GM12878 (cell line): ENCODE measurements around the gene NAV1. TPM values are rescaled to one million over a fixed set of nuclear protein-coding genes. Genes with fewer than 3 reads are reported as not detected.

Experiments
- ATF3 ChIP-seq: IDR thresholded peaks from 2 replicates; pipeline ENCODE4 v1.6.1; 2011; ENCODE audit warnings: low read depth, mild to moderate bottlenecking, low read length, moderate library complexity, borderline replicate concordance; ENCODE audit errors: extremely low read depth
- BCLAF1 ChIP-seq: fragments of 450-650 bp; IDR thresholded peaks from 2 replicates; pipeline ENCODE4 v1.6.1; 2017; ENCODE audit warnings: antibody characterized with exemption, mild to moderate bottlenecking, moderate library complexity
- CHD2 ChIP-seq: IDR thresholded peaks from 2 replicates; pipeline ENCODE4 v1.6.1; 2011; ENCODE audit warnings: low read depth, low read length, improper control_type of control experiment, borderline replicate concordance
- CHD4 ChIP-seq: fragments of 200-600 bp; sonication (generic); IDR thresholded peaks from 2 replicates; pipeline ENCODE4 v1.6.1; 2016; ENCODE audit warnings: mild to moderate bottlenecking
- E4F1 ChIP-seq: fragments of 450-650 bp; IDR thresholded peaks from 2 replicates; pipeline ENCODE4 v1.6.1; 2018; ENCODE audit warnings: borderline replicate concordance, mild to moderate bottlenecking; ENCODE audit not compliant: partially characterized antibody
- EED ChIP-seq: sonication (generic); IDR thresholded peaks from 2 replicates; pipeline ENCODE4 v1.6.1; 2016; ENCODE audit warnings: antibody characterized with exemption, low read depth
- MYC ChIP-seq: IDR thresholded peaks from 2 replicates; pipeline ENCODE4 v1.6.1; 2011; ENCODE audit warnings: mild to moderate bottlenecking, low read length, moderate library complexity, inconsistent platforms; ENCODE audit not compliant: insufficient read depth, insufficient replicate concordance, insufficient read length, severe bottlenecking
- PBX3 ChIP-seq: IDR thresholded peaks from 2 replicates; pipeline ENCODE4 v1.6.1; 2011; ENCODE audit warnings: mild to moderate bottlenecking, low read depth, low read length, moderate library complexity; ENCODE audit not compliant: insufficient replicate concordance
- RFX5 ChIP-seq: IDR thresholded peaks from 2 replicates; pipeline ENCODE4 v1.6.1; 2011; ENCODE audit warnings: low read depth, low read length, improper control_type of control experiment
- SMC3 ChIP-seq: IDR thresholded peaks from 2 replicates; pipeline ENCODE4 v1.6.1; 2011; ENCODE audit warnings: low read length, improper control_type of control experiment, borderline replicate concordance
- TCF12 ChIP-seq: IDR thresholded peaks from 2 replicates; pipeline ENCODE4 v1.6.1; 2011; ENCODE audit warnings: low read depth, mild to moderate bottlenecking, low read length
- polyA plus RNA-seq, 11 experiments: library from polyadenylated mRNA; depleted of rRNA in 4 of 11; unstranded in 6 of 11; stranded (reverse) in 5 of 11; fragments of >200 nt; fragmentation: Nextera tagmentation in 4 of 11; fragmentation: Illumina TruSeq in 1 of 11; extraction: Ambion mirVana in 4 of 11; extraction: Trizol in 1 of 11; gene quantifications; 1 replicate in 1 of 11; 2 replicates in 10 of 11; pipeline versions ENCODE4 v1.2.1 to v1.2.3, GENCODE V29; 2011 to 2016; ENCODE audit warnings: inconsistent platforms in 2 of 11, missing spikeins in 2 of 11, low read depth in 1 of 11
- total RNA-seq, 4 experiments: library from RNA; depleted of rRNA in 3 of 4; stranded (reverse); fragments of >200 nt in 3 of 4; fragmentation: Illumina TruSeq in 1 of 4; extraction: Trizol in 1 of 4; gene quantifications; 2 replicates each; pipeline versions ENCODE4 v1.2.1 to v1.2.3, GENCODE V29; 2013 to 2021

NAV1 gene
- total and polyA plus RNA-seq, 10 of the 15 experiments (the other 5 are each of a cell fraction or from before 2014, with no cell fraction given): 0.04 to 1.3 (median 0.36) TPM

- no peak for TF ChIP-seq E4F1
- no peak for TF ChIP-seq CHD4
- TF ChIP-seq EED: no peak
- TF ChIP-seq BCLAF1: no peak
- no peak for TF ChIP-seq MYC
- TF ChIP-seq PBX3: no peak
- TF ChIP-seq RFX5: no peak
- TF ChIP-seq ATF3: no peak
- TF ChIP-seq TCF12: no peak
- TF ChIP-seq CHD2: no peak
- no peak for TF ChIP-seq SMC3
Observed at GRCh38 chr1:201503397-201504176, 35.3 kb upstream of the NAV1 start (continued).
